ENCODE data around the gene CMKLR1. TPM values are rescaled to one million over a fixed set of nuclear protein-coding genes. Genes with fewer than 3 reads are reported as not detected.

CMKLR1 gene
- total and polyA plus RNA-seq, 4 donors: 0.67 to 13.7 (median 5.8) TPM

DNA sequence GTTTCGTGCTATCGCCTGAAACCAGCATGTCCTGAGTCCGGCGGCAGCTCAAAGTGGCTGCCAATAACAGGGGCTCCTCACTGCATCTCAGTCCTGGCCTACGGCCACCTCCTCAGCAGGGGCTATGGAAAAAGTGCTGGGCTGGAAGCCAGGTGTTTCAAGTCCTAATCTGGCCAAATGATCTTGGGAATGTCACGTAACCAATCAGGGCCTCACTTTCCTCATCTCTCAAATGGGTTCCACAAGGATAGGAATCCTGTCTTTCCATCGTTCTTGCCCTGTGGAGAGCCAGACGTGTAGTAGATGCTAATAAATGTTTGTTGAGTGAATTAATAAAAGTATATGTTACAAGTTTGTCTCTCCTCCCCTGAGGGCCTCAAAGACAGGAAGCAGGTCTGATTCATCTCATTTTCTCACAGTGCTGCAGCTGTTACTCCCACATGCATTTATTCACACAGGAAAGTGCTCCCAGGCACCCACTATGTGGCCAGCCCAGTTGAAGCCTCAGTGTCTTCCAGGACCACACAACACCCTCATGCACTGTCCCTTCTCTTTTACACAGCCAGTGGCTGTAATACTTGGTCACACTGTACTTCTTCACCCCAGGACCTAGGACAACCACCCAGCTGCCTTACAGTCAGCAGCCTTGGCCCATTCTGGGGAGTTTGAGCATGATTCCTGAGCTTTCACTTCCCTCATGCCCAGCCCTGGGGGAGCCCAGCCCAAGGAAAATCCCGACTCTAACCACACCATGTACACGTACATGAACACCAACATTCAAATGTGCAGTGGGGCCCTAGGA is 5.0 kb downstream of the CMKLR1 start:
- no peaks in the 10 kb centered on the region for H3K9me3 ChIP-seq (ENCODE audit: control insufficient read depth in 4 of 4, low read length in 3 of 4)
- H3K4me3 ChIP-seq (ENCODE audit: low read depth in 1 of 3, low read length in 3 of 3): no peak overlapping the region
- 80% methylated on average over 10 of the region's 10 CpGs for WGBS
- H3K27ac ChIP-seq (ENCODE audit: low read depth in 1 of 2, low read length in 2 of 2): no peak overlapping the region
- TF ChIP-seq GABPA (IDR thresholded peaks at IDR 0.05 in 1 of 2, conservative IDR thresholded peaks at IDR 0.05 in 1 of 2): no peak
- TF ChIP-seq SP1 (IDR thresholded peaks at IDR 0.05): no peak
- no peak for TF ChIP-seq HNF4G (IDR thresholded peaks at IDR 0.05)
- TF ChIP-seq FOXA1 (IDR thresholded peaks at IDR 0.05): no peak
- no peak for TF ChIP-seq YY1 (IDR thresholded peaks at IDR 0.05)
- TF ChIP-seq, protein P1, sequence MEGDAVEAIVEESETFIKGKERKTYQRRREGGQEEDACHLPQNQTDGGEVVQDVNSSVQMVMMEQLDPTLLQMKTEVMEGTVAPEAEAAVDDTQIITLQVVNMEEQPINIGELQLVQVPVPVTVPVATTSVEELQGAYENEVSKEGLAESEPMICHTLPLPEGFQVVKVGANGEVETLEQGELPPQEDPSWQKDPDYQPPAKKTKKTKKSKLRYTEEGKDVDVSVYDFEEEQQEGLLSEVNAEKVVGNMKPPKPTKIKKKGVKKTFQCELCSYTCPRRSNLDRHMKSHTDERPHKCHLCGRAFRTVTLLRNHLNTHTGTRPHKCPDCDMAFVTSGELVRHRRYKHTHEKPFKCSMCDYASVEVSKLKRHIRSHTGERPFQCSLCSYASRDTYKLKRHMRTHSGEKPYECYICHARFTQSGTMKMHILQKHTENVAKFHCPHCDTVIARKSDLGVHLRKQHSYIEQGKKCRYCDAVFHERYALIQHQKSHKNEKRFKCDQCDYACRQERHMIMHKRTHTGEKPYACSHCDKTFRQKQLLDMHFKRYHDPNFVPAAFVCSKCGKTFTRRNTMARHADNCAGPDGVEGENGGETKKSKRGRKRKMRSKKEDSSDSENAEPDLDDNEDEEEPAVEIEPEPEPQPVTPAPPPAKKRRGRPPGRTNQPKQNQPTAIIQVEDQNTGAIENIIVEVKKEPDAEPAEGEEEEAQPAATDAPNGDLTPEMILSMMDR (IDR thresholded peaks at IDR 0.05; ENCODE audit: low read depth, low read length, missing input control): no peak
- TF ChIP-seq, protein P2, sequence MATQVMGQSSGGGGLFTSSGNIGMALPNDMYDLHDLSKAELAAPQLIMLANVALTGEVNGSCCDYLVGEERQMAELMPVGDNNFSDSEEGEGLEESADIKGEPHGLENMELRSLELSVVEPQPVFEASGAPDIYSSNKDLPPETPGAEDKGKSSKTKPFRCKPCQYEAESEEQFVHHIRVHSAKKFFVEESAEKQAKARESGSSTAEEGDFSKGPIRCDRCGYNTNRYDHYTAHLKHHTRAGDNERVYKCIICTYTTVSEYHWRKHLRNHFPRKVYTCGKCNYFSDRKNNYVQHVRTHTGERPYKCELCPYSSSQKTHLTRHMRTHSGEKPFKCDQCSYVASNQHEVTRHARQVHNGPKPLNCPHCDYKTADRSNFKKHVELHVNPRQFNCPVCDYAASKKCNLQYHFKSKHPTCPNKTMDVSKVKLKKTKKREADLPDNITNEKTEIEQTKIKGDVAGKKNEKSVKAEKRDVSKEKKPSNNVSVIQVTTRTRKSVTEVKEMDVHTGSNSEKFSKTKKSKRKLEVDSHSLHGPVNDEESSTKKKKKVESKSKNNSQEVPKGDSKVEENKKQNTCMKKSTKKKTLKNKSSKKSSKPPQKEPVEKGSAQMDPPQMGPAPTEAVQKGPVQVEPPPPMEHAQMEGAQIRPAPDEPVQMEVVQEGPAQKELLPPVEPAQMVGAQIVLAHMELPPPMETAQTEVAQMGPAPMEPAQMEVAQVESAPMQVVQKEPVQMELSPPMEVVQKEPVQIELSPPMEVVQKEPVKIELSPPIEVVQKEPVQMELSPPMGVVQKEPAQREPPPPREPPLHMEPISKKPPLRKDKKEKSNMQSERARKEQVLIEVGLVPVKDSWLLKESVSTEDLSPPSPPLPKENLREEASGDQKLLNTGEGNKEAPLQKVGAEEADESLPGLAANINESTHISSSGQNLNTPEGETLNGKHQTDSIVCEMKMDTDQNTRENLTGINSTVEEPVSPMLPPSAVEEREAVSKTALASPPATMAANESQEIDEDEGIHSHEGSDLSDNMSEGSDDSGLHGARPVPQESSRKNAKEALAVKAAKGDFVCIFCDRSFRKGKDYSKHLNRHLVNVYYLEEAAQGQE (IDR thresholded peaks at IDR 0.05): no peak
- TF ChIP-seq RAD21 (IDR thresholded peaks at IDR 0.05): no peak
- TF ChIP-seq RXRA (IDR thresholded peaks at IDR 0.05): no peak
- no peak for TF ChIP-seq HNF4A (conservative IDR thresholded peaks at IDR 0.05)
- TF ChIP-seq, protein P3, sequence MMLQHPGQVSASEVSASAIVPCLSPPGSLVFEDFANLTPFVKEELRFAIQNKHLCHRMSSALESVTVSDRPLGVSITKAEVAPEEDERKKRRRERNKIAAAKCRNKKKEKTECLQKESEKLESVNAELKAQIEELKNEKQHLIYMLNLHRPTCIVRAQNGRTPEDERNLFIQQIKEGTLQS (IDR thresholded peaks at IDR 0.05): no peak
- no peak for TF ChIP-seq FOXA2 (IDR thresholded peaks at IDR 0.05)
- TF ChIP-seq EGR1 (IDR thresholded peaks at IDR 0.05; ENCODE audit: low read depth in 2 of 2): no peak
- TF ChIP-seq TAF1 (conservative IDR thresholded peaks at IDR 0.05): no peak
- no peak for TF ChIP-seq JUND (IDR thresholded peaks at IDR 0.05)
- no peak for TF ChIP-seq NR2F2 (IDR thresholded peaks at IDR 0.05)
- TF ChIP-seq, protein P4, sequence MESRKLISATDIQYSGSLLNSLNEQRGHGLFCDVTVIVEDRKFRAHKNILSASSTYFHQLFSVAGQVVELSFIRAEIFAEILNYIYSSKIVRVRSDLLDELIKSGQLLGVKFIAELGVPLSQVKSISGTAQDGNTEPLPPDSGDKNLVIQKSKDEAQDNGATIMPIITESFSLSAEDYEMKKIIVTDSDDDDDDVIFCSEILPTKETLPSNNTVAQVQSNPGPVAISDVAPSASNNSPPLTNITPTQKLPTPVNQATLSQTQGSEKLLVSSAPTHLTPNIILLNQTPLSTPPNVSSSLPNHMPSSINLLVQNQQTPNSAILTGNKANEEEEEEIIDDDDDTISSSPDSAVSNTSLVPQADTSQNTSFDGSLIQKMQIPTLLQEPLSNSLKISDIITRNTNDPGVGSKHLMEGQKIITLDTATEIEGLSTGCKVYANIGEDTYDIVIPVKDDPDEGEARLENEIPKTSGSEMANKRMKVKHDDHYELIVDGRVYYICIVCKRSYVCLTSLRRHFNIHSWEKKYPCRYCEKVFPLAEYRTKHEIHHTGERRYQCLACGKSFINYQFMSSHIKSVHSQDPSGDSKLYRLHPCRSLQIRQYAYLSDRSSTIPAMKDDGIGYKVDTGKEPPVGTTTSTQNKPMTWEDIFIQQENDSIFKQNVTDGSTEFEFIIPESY (IDR thresholded peaks at IDR 0.05): no peak
- TF ChIP-seq, protein P5, sequence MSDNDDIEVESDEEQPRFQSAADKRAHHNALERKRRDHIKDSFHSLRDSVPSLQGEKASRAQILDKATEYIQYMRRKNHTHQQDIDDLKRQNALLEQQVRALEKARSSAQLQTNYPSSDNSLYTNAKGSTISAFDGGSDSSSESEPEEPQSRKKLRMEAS (IDR thresholded peaks at IDR 0.05): no peak
- DNase-seq (ENCODE audit: low spot score): no peak
- H3K4me1 ChIP-seq (ENCODE audit: control insufficient read depth in 4 of 4, insufficient read depth in 4 of 4, low read length in 3 of 4): no peaks in the 10 kb centered on the region
- H3K36me3 ChIP-seq (ENCODE audit: control insufficient read depth in 4 of 4, insufficient read depth in 3 of 4, low read depth in 1 of 4, low read length in 3 of 4): no peaks in the 10 kb centered on the region
- H3K27me3 ChIP-seq (ENCODE audit: control insufficient read depth in 4 of 4, insufficient read depth in 4 of 4, low read length in 3 of 4): no peaks in the 10 kb centered on the region
- H3K9ac ChIP-seq (ENCODE audit: low read depth in 1 of 2, low read length in 2 of 2): no peak overlapping the region

Data from liver (tissue), 9 donors.